Effector memory CD4-positive, alpha-beta T cell (primary cell): ENCODE measurements around the gene GALNT18.

Experiments
- DNase-seq, 3 donors: peaks; one replicate each; pipeline ENCODE4 v3.0.0-alpha.2; 2020
- H3K27ac ChIP-seq: 2 replicates; pipeline ENCODE4 v1.7.0; 2013; ENCODE audit warnings: mild to moderate bottlenecking, low read length, moderate library complexity; ENCODE audit not compliant: insufficient read depth, poor library complexity, severe bottlenecking
- H3K27me3 ChIP-seq: replicated peaks from 2 replicates; pipeline ENCODE4 v1.7.0; 2013; ENCODE audit warnings: mild to moderate bottlenecking, low read length; ENCODE audit not compliant: insufficient read depth, control insufficient read depth, poor library complexity, severe bottlenecking
- H3K36me3 ChIP-seq: 2 replicates; pipeline ENCODE4 v1.7.0; 2013; ENCODE audit warnings: mild to moderate bottlenecking, low read length, moderate library complexity; ENCODE audit not compliant: control insufficient read depth, insufficient read depth
- H3K4me1 ChIP-seq: 2 replicates; pipeline ENCODE4 v1.7.0; 2013; ENCODE audit warnings: low read length, mild to moderate bottlenecking; ENCODE audit not compliant: control insufficient read depth, insufficient read depth, poor library complexity, severe bottlenecking
- H3K4me3 ChIP-seq: 2 replicates; pipeline ENCODE4 v1.7.0; 2013; ENCODE audit warnings: low read length, low read depth, mild to moderate bottlenecking; ENCODE audit not compliant: insufficient read depth, poor library complexity, severe bottlenecking
- H3K9me3 ChIP-seq: 2 replicates; pipeline ENCODE4 v1.7.0; 2013; ENCODE audit warnings: mild to moderate bottlenecking, low read length, moderate library complexity; ENCODE audit not compliant: control insufficient read depth

The GALNT18 gene

GRCh38 chr11:11289669-11290068, 332.1 kb downstream of the GALNT18 start:
- Histone ChIP-seq H3K4me1 (no peaks in the 10 kb centered on the region), H3K9me3 (no peaks in the 10 kb centered on the region), H3K4me3 (no peak overlapping the region), H3K27me3 (no peaks in the 10 kb centered on the region), H3K36me3 (no peaks in the 10 kb centered on the region), H3K27ac (no peak overlapping the region)
- DNase-seq: no peak

DNA sequence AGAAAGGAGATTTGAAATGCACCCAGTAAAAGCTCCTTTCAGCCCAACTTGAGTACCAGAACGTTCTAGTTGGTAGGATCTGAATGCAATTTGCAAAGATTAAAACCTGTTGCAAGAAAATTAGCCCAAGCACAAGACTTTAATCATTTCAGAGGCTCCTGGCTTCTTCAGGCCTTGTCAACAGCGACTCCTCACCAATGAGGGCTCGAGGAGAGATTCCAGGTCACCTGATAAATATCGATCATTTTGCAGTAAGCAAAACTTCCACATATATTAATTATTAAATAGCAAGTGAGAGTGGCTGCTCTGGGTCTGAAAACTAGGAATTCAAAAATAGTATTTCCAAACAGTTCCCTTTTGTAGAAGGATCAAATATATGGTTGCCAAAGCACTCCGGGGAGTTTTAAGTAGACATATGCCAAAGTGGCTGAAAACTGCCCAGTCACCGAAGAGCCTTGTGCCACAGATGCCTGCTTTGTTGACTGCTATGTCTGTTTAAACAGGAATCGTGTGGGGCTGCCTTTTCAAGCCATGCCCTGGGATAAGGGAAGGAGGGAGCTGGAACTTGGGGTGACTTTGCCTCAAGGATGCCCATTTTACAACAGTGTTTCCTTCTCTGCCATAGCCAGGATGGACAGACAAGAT, 332.7 kb downstream of the GALNT18 start:
- H3K4me1 ChIP-seq: no peaks in the 10 kb centered on the region
- H3K4me3 ChIP-seq: no peak overlapping the region
- DNase-seq: no peak
- H3K27me3 ChIP-seq: no peaks in the 10 kb centered on the region
- no peaks in the 10 kb centered on the region for H3K36me3 ChIP-seq
- H3K27ac ChIP-seq: no peak overlapping the region
- H3K9me3 ChIP-seq: no peaks in the 10 kb centered on the region

DNA sequence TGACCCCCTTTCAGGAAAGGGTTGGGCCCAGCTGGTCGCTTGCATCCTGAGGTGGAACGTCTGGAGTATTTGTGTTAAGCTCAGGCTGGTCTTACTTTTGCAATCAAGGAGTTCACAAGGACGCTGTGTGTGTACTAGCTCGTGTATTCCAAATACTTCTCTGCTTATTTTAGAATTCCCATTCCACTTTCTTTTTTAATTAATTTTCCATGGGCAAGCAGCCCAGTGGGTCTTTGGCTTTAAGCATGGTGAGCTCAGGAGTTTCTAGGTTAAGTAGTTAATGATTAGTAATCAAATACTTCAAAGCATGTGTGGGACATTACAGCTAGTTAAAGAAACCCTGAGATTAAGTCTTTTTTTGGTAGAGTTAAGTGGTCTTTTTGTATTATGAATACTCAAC, 337.3 kb downstream of the GALNT18 start:
- Histone ChIP-seq H3K9me3 (no peaks in the 10 kb centered on the region), H3K36me3 (no peaks in the 10 kb centered on the region), H3K4me3 (no peak overlapping the region), H3K27me3 (no peaks in the 10 kb centered on the region), H3K4me1 (no peaks in the 10 kb centered on the region), H3K27ac (no peak overlapping the region)
- no peak for DNase-seq

DNA sequence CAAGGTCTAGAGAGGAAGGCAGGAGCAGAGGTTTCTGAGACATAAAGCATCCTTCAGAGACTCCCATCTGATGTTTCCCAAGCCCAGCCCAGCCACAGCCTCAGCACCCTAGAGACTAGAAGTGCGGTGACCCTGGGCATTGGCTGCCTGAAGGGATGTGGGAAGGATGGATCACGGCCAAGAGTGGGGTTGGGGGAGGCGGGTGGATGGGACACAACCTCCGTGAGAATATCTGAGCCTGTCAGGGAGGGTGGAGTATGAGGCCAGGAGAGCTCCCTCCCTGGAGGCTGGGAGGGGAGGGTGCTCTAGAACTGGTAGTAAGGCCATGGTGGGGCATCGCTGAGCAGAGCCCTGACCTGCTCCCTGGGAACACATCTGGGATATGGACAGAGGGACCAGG, 340.2 kb downstream of the GALNT18 start:
- Histone ChIP-seq H3K9me3 (no peaks in the 10 kb centered on the region), H3K27me3 (no peaks in the 10 kb centered on the region), H3K4me3 (no peak overlapping the region), H3K4me1 (no peaks in the 10 kb centered on the region), H3K36me3 (no peaks in the 10 kb centered on the region), H3K27ac (no peak overlapping the region)
- DNase-seq: no peak

GRCh38 chr11:11280826-11281225, 341.0 kb downstream of the GALNT18 start:
- Histone ChIP-seq H3K36me3 (no peaks in the 10 kb centered on the region), H3K4me3 (no peak overlapping the region), H3K27ac (no peak overlapping the region), H3K9me3 (no peaks in the 10 kb centered on the region), H3K4me1 (no peaks in the 10 kb centered on the region), H3K27me3 (no peaks in the 10 kb centered on the region)
- DNase-seq: no peak

- no peaks in the 10 kb centered on the region for H3K36me3 ChIP-seq
- H3K9me3 ChIP-seq: no peaks in the 10 kb centered on the region
- no peak overlapping the region for H3K27ac ChIP-seq
- no peak overlapping the region for H3K4me3 ChIP-seq
- DNase-seq: no peak
- H3K4me1 ChIP-seq: no peaks in the 10 kb centered on the region
- no peaks in the 10 kb centered on the region for H3K27me3 ChIP-seq
Measured at GRCh38 chr11:11279956-11280689, 341.7 kb downstream of the GALNT18 start.

- H3K27me3 ChIP-seq: no peaks in the 10 kb centered on the region
- no peaks in the 10 kb centered on the region for H3K4me1 ChIP-seq
- no peak overlapping the region for H3K4me3 ChIP-seq
- no peak for DNase-seq
- H3K36me3 ChIP-seq: no peaks in the 10 kb centered on the region
- H3K9me3 ChIP-seq: no peaks in the 10 kb centered on the region
- H3K27ac ChIP-seq: no peak overlapping the region
Measured at GRCh38 chr11:11272254-11272653, 349.6 kb downstream of the GALNT18 start.

DNA sequence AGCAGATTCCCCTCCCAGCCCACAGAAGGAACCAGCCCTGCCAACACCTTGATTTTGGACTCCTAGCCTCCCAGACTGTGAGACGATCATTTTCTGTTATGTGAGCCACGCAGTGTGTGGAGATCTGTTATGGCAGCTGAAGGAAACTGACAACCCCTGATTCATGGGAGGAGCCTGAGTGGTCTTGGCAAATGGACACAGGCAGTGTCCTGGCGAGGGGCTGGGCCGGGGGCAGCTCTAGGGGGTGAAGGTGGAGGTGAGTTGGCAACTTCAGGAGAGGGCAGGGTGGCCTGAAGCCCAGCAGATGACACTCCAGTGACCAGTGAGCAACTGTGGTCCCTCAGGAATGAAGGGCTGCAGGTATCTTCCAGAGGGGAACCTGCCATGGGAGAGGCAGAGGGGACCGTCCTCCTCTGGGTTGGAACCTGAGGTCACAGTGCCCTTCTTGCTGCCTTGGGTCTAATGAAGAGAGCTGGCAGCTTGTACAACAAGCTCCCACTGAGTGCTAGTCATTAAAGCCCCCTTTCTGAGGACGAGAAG, 351.5 kb downstream of the GALNT18 start:
- H3K9me3 ChIP-seq: no peaks in the 10 kb centered on the region
- H3K4me3 ChIP-seq: no peak overlapping the region
- no peak for DNase-seq
- no peaks in the 10 kb centered on the region for H3K36me3 ChIP-seq
- no peak overlapping the region for H3K27ac ChIP-seq
- no peaks in the 10 kb centered on the region for H3K4me1 ChIP-seq
- H3K27me3 ChIP-seq: no peaks in the 10 kb centered on the region

DNA sequence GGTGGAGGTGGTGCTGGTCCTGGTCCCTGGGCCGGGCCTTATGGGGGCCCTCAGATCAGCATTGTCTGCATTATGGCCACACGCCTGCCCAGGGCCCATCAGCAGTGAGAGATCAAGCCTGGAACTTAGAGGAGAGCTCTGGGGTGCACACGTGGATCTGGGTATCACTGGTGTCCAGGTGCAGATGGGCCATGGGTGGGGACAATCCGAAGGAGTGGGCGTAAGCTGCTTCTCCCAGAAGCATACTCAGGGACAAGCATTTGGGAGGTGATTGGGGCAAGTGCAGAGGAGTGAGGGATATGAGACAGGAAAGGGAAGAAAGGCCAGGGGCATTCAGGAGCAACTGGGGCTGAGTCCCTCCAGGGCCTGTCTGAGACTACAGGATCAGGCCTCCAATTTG, 353.1 kb downstream of the GALNT18 start:
- H3K27me3 ChIP-seq: no peaks in the 10 kb centered on the region
- no peak overlapping the region for H3K27ac ChIP-seq
- H3K4me3 ChIP-seq: no peak overlapping the region
- H3K36me3 ChIP-seq: no peaks in the 10 kb centered on the region
- no peaks in the 10 kb centered on the region for H3K4me1 ChIP-seq
- no peaks in the 10 kb centered on the region for H3K9me3 ChIP-seq
- no peak for DNase-seq

DNA sequence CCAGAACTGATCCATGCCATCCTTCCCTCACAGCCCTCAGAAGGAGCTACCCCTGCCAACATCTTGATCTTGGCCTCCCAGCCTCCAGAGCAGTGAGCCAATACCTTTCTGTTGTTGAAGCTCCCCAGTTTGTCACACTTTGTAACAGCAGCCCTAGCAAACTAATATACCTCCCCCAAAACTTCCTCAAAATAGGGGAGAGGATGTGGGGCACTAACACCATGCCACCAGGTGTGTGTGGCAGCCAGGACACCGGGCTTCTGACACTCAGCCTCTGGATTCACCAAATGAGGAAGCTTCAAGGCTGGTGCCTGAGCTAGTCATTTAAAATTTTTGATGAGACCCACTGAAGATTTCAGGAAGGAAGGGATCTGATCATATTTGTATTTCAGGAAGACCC, 353.7 kb downstream of the GALNT18 start:
- no peak for DNase-seq
- Histone ChIP-seq H3K36me3 (no peaks in the 10 kb centered on the region), H3K4me3 (no peak overlapping the region), H3K27me3 (no peaks in the 10 kb centered on the region), H3K27ac (no peak overlapping the region), H3K9me3 (no peaks in the 10 kb centered on the region), H3K4me1 (no peaks in the 10 kb centered on the region)
